ENCODE results near the gene MED17.
"Not testable (repeated sequence)": the region's sequence is repeated elsewhere in the genome, so short reads cannot be mapped to it uniquely, and the experiment has no call there.

MED17 gene

GRCh38 chr11:93759123-93759522 lies 25.0 kb upstream of the MED17 start:
- not testable (repeated sequence) for DNase-seq

GRCh38 chr11:93761910-93762309 lies 22.2 kb upstream of the MED17 start:
- no peak for DNase-seq

GRCh38 chr11:93765551-93765950 lies 18.5 kb upstream of the MED17 start:
- no peak for DNase-seq

- no peak for DNase-seq
Measured at GRCh38 chr11:93766504-93766903, 17.6 kb upstream of the MED17 start.

- DNase-seq, result no peak
Measured at GRCh38 chr11:93767018-93767417, 17.1 kb upstream of the MED17 start.

GRCh38 chr11:93770160-93770559 lies 13.9 kb upstream of the MED17 start:
- no peak for DNase-seq

- no peak for DNase-seq
Measured at GRCh38 chr11:93772123-93772522, 12.0 kb upstream of the MED17 start.

GRCh38 chr11:93773045-93773477 lies 11.0 kb upstream of the MED17 start:
- no peak for DNase-seq

- no peak for DNase-seq
Measured at GRCh38 chr11:93773601-93774200, 10.4 kb upstream of the MED17 start.

GRCh38 chr11:93774560-93774959 lies 9.5 kb upstream of the MED17 start:
- not testable (repeated sequence) for DNase-seq

GRCh38 chr11:93775289-93775688 lies 8.8 kb upstream of the MED17 start:
- no peak for DNase-seq

GRCh38 chr11:93783362-93783761 lies 720 bp upstream of the MED17 start:
- DNase-seq, result no peak

- DNase-seq, result no peak
Measured at GRCh38 chr11:93783765-93784144, 327 bp upstream of the MED17 start.

- no peak for DNase-seq
Measured at GRCh38 chr11:93784935-93785360, 866 bp downstream of the MED17 start.

GRCh38 chr11:93791493-93791892 lies 7.4 kb downstream of the MED17 start:
- no peak for DNase-seq

- DNase-seq, result no peak
Measured at GRCh38 chr11:93796441-93797231, 12.6 kb downstream of the MED17 start.

- DNase-seq, result no peak
Measured at GRCh38 chr11:93801366-93801765, 17.3 kb downstream of the MED17 start.

- no peak for DNase-seq
Measured at GRCh38 chr11:93804879-93805278, 20.8 kb downstream of the MED17 start.

GRCh38 chr11:93807980-93808379 lies 23.9 kb downstream of the MED17 start:
- no peak for DNase-seq

GRCh38 chr11:93813974-93814373 lies 29.9 kb downstream of the MED17 start:
- no peak for DNase-seq

GRCh38 chr11:93814966-93815633 lies 31.0 kb downstream of the MED17 start:
- DNase-seq, result no peak

- no peak for DNase-seq
Measured at GRCh38 chr11:93817426-93818348, 33.6 kb downstream of the MED17 start.

All from activated CD4-positive, alpha-beta T cell treated with anti-CD3 and anti-CD28 coated beads, Interleukin-2, amount 50 U/mL, for 1 hour (primary cell).